Measurements from ENCODE around the gene ARL9.

ARL9 gene

GRCh38 chr4:56480691-56481090 is 24.9 kb upstream of the ARL9 start:
- DNase-seq (ENCODE audit: low read depth): no peak
- H3K4me3 ChIP-seq (replicated peaks; ENCODE audit: low read depth, low read length): no peak overlapping the region
- no peak for TF ChIP-seq CTCF (IDR thresholded peaks at IDR 0.05; ENCODE audit: low read length, missing control alignments)

GRCh38 chr4:56496241-56496640 is 9.3 kb upstream of the ARL9 start:
- TF ChIP-seq CTCF (IDR thresholded peaks at IDR 0.05; ENCODE audit: low read length, missing control alignments): no peak
- no peak overlapping the region for H3K4me3 ChIP-seq (replicated peaks; ENCODE audit: low read depth, low read length)
- DNase-seq (ENCODE audit: low read depth): no peak

GRCh38 chr4:56511098-56511497 is 5.5 kb downstream of the ARL9 start:
- no peak overlapping the region for H3K4me3 ChIP-seq (replicated peaks; ENCODE audit: low read depth, low read length)
- no peak for DNase-seq (ENCODE audit: low read depth)
- no peak for TF ChIP-seq CTCF (IDR thresholded peaks at IDR 0.05; ENCODE audit: low read length, missing control alignments)

GRCh38 chr4:56512166-56512565 is 6.6 kb downstream of the ARL9 start:
- no peak overlapping the region for H3K4me3 ChIP-seq (replicated peaks; ENCODE audit: low read depth, low read length)
- no peak for DNase-seq (ENCODE audit: low read depth)
- TF ChIP-seq CTCF (IDR thresholded peaks at IDR 0.05; ENCODE audit: low read length, missing control alignments): no peak

- H3K4me3 ChIP-seq (replicated peaks; ENCODE audit: low read depth, low read length): no peak overlapping the region
- TF ChIP-seq CTCF (IDR thresholded peaks at IDR 0.05; ENCODE audit: low read length, missing control alignments): no peak
- DNase-seq (ENCODE audit: low read depth): no peak
These were observed 7.9 kb downstream of the ARL9 start for GRCh38 chr4:56513517-56513916.

- peak; percentile 77 for DNase-seq (ENCODE audit: low read depth)
- peak overlapping the region; percentile 65 for H3K4me3 ChIP-seq (replicated peaks; ENCODE audit: low read depth, low read length)
- no peak for TF ChIP-seq CTCF (IDR thresholded peaks at IDR 0.05; ENCODE audit: low read length, missing control alignments)
These were observed 24.9 kb downstream of the ARL9 start for GRCh38 chr4:56530269-56531148.
